B cell (primary cell): Measurements from ENCODE around the gene APBA2. TPM values are rescaled to one million over a fixed set of nuclear protein-coding genes. Genes with fewer than 3 reads are reported as not detected.

Source experiments
- ATAC-seq: fragments of 200-7000 bp; cut with Tn5 transposase; one replicate; pipeline ENCODE4 v1.10.0; 2021; ENCODE audit warnings: low read depth, mild to moderate bottlenecking, moderate number of reproducible peaks, moderate library complexity
- CTCF ChIA-PET: fragments of 350-600 bp; sonication (Branson Sonifier 250); formaldehyde crosslinking; loops from one replicate; lab custom pipeline; 2021; ENCODE audit warnings: antibody characterized with exemption, inconsistent platforms; lab: Charles Lee
- POLR2A ChIA-PET: fragments of 350-600 bp; sonication (Branson Sonifier 250); formaldehyde crosslinking; loops from one replicate; lab custom pipeline; 2021; ENCODE audit warnings: antibody characterized with exemption; lab: Charles Lee
- DNase-seq: peaks from one replicate; pipeline ENCODE4 v3.0.0; 2013
- H2AFZ ChIP-seq: 2 replicates; pipeline ENCODE4 v1.6.1; 2012; ENCODE audit warnings: mild to moderate bottlenecking, low read depth, low read length; ENCODE audit not compliant: insufficient read depth, poor library complexity, severe bottlenecking
- H3K27ac ChIP-seq, 2 donors: 1 replicate in 1 of 2; 2 replicates in 1 of 2; pipeline ENCODE4 v1.5.1; 2012 to 2013; ENCODE audit warnings: low read length in 2 of 2, mild to moderate bottlenecking in 2 of 2, moderate library complexity in 1 of 2
- H3K27me3 ChIP-seq, 4 experiments: fragments of 200-600 bp in 1 of 4; sonication (generic) in 1 of 4; replicated peaks in 1 of 4; 1 replicate in 2 of 4; 2 replicates in 2 of 4; pipeline versions ENCODE4 v1.6.1 to v1.7.0; 2013 to 2016; ENCODE audit warnings: low read length in 3 of 4, mild to moderate bottlenecking in 2 of 4, mixed read lengths in 1 of 4, moderate library complexity in 1 of 4; ENCODE audit not compliant: insufficient read depth in 4 of 4, control insufficient read depth in 3 of 4; ENCODE audit errors: control extremely low read depth in 1 of 4
- H3K36me3 ChIP-seq, 2 experiments: replicated peaks in 1 of 2; 1 replicate in 1 of 2; 2 replicates in 1 of 2; pipeline versions ENCODE4 v1.6.1 to v1.7.1; 2013; ENCODE audit warnings: low read length in 1 of 2; ENCODE audit not compliant: insufficient read depth in 2 of 2, control insufficient read depth in 1 of 2; ENCODE audit errors: control extremely low read depth in 1 of 2, extremely low read depth in 1 of 2
- H3K4me1 ChIP-seq, 2 donors: fragments of 200-600 bp in 1 of 2; sonication (generic) in 1 of 2; 1 replicate in 1 of 2; 2 replicates in 1 of 2; pipeline versions ENCODE4 v1.5.1 to v1.6.1; 2013 to 2017; ENCODE audit warnings: low read length in 2 of 2; ENCODE audit not compliant: control insufficient read depth in 2 of 2, insufficient read depth in 2 of 2
- H3K4me2 ChIP-seq: replicated peaks from 2 replicates; pipeline ENCODE3; 2012; ENCODE audit warnings: mild to moderate bottlenecking, low read depth, low read length; ENCODE audit not compliant: poor library complexity, severe bottlenecking
- H3K4me3 ChIP-seq, 5 experiments: fragments of 200-600 bp in 1 of 5; sonication (generic) in 1 of 5; 1 replicate in 3 of 5; 2 replicates in 2 of 5; pipeline versions ENCODE4 v1.5.1 to v1.7.0; 2011 to 2016; ENCODE audit warnings: low read length in 4 of 5, mild to moderate bottlenecking in 4 of 5, low read depth in 2 of 5, control low read depth in 1 of 5, moderate library complexity in 1 of 5; ENCODE audit not compliant: insufficient read depth in 1 of 5; ENCODE audit errors: control extremely low read depth in 1 of 5, extremely low read depth in 1 of 5
- H3K79me2 ChIP-seq: fragments of 200-600 bp; sonication (generic); one replicate; pipeline ENCODE4 v1.6.0; 2016; ENCODE audit warnings: low read length; ENCODE audit not compliant: control insufficient read depth, insufficient read depth
- H3K9ac ChIP-seq: fragments of 200-600 bp; sonication (generic); 2 replicates; pipeline ENCODE4 v1.6.1; 2017; ENCODE audit warnings: mild to moderate bottlenecking, low read length, moderate library complexity
- H3K9me3 ChIP-seq, 3 donors: one replicate each; pipeline versions ENCODE4 v1.6.1 to v1.7.1; 2013; ENCODE audit warnings: low read length in 2 of 3; ENCODE audit not compliant: control insufficient read depth in 2 of 3, insufficient read depth in 1 of 3; ENCODE audit errors: control extremely low read depth in 1 of 3
- H4K20me1 ChIP-seq: 2 replicates; pipeline ENCODE4 v1.6.0; 2012; ENCODE audit warnings: mild to moderate bottlenecking, low read length; ENCODE audit not compliant: insufficient read depth, control insufficient read depth, poor library complexity, severe bottlenecking
- H3K27ac Mint-ChIP-seq: one replicate; pipeline ENCODE4 v1.8.0; 2021; ENCODE audit warnings: mixed read lengths
- H3K27me3 Mint-ChIP-seq: one replicate; pipeline ENCODE4 v1.8.0; 2021; ENCODE audit warnings: mixed read lengths
- H3K4me1 Mint-ChIP-seq: one replicate; pipeline ENCODE4 v1.8.0; 2021; ENCODE audit warnings: mixed read lengths
- H3K4me3 Mint-ChIP-seq: one replicate; pipeline ENCODE4 v1.8.0; 2021; ENCODE audit warnings: mixed read lengths
- H3K9me3 Mint-ChIP-seq: one replicate; pipeline ENCODE4 v1.8.0; 2022; ENCODE audit warnings: mixed read lengths; ENCODE audit not compliant: insufficient read depth
- CTCF ChIP-seq: fragments of 200-600 bp; IDR thresholded peaks from one replicate; pipeline ENCODE4 v1.8.0; 2022; ENCODE audit warnings: antibody characterized with exemption, mild to moderate bottlenecking
- EZH2 ChIP-seq: IDR thresholded peaks from 2 replicates; pipeline ENCODE4 v1.6.1; 2012; ENCODE audit warnings: borderline replicate concordance, low read depth, mild to moderate bottlenecking, moderate library complexity, low read length; ENCODE audit not compliant: insufficient read depth, poor library complexity, severe bottlenecking
- WGBS: methylation state at CpG from one replicate; pipeline ENCODE4 v1.1.5; 2013; ENCODE audit warnings: missing lambda C conversion rate; ENCODE audit not compliant: insufficient coverage; 5-methylcytosine and 5-hydroxymethylcytosine counted together
- intact Hi-C: fragments of 100-400 bp; cut with micrococcal nuclease; formaldehyde crosslinking; loops from one replicate; pipeline ENCODE4 v1.10.0; 2022
- polyA plus RNA-seq: library from polyadenylated mRNA; depleted of rRNA; stranded (reverse); fragments of >200 nt; gene quantifications from 2 replicates; pipeline ENCODE4 v1.2.3, GENCODE V29; 2012
- total RNA-seq, 2 donors: library from RNA; stranded (reverse); fragments of 120-200 nt in 1 of 2; gene quantifications; 1 replicate in 1 of 2; 2 replicates in 1 of 2; pipeline versions ENCODE4 v1.2.3 to v1.2.4, GENCODE V29; 2013 to 2022

APBA2 gene
- total and polyA plus RNA-seq, 2 donors (not counting 1 experiment from before 2014, with no cell fraction given) = 0.19 TPM; not detected in 1

GRCh38 chr15:29132735-29133181, 247.0 kb downstream of the APBA2 start:
- DNase-seq = no peak
- H3K9me3 Mint-ChIP-seq = no peaks in the 10 kb centered on the region
- POLR2A ChIA-PET = no interaction called here

DNA sequence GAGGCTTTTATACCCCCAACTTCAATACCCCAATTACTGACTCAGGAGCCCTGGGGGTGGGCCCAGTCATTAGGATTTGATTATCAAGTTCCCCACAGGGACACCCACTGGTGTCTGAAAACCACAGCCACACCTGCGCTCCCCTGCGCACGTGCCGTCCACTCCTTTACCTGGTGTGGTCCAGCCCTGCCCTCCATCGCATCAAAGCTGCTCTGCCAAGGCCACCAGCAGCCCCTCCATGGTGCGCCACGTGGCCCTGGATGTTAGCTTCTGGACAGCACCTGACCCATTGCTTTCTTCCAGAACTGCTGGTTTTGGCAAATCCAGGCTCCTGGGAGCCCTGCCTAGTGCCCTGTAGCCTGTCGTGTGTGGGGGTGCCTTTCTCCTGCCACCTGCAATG, 247.5 kb downstream of the APBA2 start:
- ChIA-PET POLR2A (no interaction called here), CTCF (no interaction called here)
- Mint-ChIP-seq H3K4me1 (no peaks in the 10 kb centered on the region), H3K27me3 (peaks cover 6% of the 10 kb centered on the region), H3K9me3 (no peaks in the 10 kb centered on the region), H3K4me3 (no peak overlapping the region), H3K27ac (no peak overlapping the region)
- Histone ChIP-seq H2AFZ (no peak overlapping the region), H3K27ac (no peak overlapping the region), H4K20me1 (no peaks in the 10 kb centered on the region), H3K36me3 (no peaks in the 10 kb centered on the region), H3K27me3 (no peaks in the 10 kb centered on the region), H3K79me2 (no peaks in the 10 kb centered on the region), H3K4me3 (no peak overlapping the region), H3K4me2 (no peak overlapping the region), H3K4me1 (no peaks in the 10 kb centered on the region), H3K9ac (no peak overlapping the region), H3K9me3 (no peaks in the 10 kb centered on the region)
- DNase-seq = no peak
- ATAC-seq = no peak
- TF ChIP-seq EZH2 = no peak
- TF ChIP-seq CTCF = no peak
- 92% methylated on average over 7 of the region's 8 CpGs for WGBS
- intact Hi-C loops = no loop called here

More at GRCh38 chr15:29132735-29133181, 247.0 kb downstream of the APBA2 start:
- 85% methylated on average over 14 of the region's 14 CpGs for WGBS
- no peaks in the 10 kb centered on the region for H3K9me3 ChIP-seq
- no peak overlapping the region for H3K9ac ChIP-seq
- TF ChIP-seq CTCF (no peak), EZH2 (no peak)
- intact Hi-C loops = no loop called here
- H3K27me3 ChIP-seq = no peaks in the 10 kb centered on the region
- CTCF ChIA-PET = no interaction called here
- no peak for ATAC-seq
- no peaks in the 10 kb centered on the region for H3K79me2 ChIP-seq
- H2AFZ ChIP-seq = no peak overlapping the region
- Mint-ChIP-seq H3K4me1 (no peaks in the 10 kb centered on the region), H3K27ac (no peak overlapping the region), H3K27me3 (peaks cover 4% of the 10 kb centered on the region), H3K4me3 (no peak overlapping the region)
- H4K20me1 ChIP-seq = no peaks in the 10 kb centered on the region
- no peak overlapping the region for H3K4me2 ChIP-seq
- no peaks in the 10 kb centered on the region for H3K36me3 ChIP-seq
- no peak overlapping the region for H3K4me3 ChIP-seq
- no peak overlapping the region for H3K27ac ChIP-seq
- H3K4me1 ChIP-seq = no peaks in the 10 kb centered on the region
